SK-N-SH treated with all-trans-retinoic acid at 6 μM for 48 hours (cell line): Measurements from ENCODE around the gene NOX1.
"Not testable (repeated sequence)": the region's sequence is repeated elsewhere in the genome, so short reads cannot be mapped to it uniquely, and the experiment has no call there.

Experiments used
- ATAC-seq: fragments of 200-7000 bp; cut with Tn5 transposase; 3 replicates; pipeline ENCODE4 v1.9.1; 2020; ENCODE audit warnings: mild to moderate bottlenecking, moderate library complexity
- RARB ChIP-seq: fragments of 250-450 bp; sonication (Bioruptor Pico); IDR thresholded peaks from 2 replicates; pipeline ENCODE4 v1.8.0; 2021; ENCODE audit warnings: mild to moderate bottlenecking, moderate library complexity
- TCF4 ChIP-seq: fragments of 250-450 bp; sonication (Bioruptor Pico); IDR thresholded peaks from 2 replicates; pipeline ENCODE4 v1.8.0; 2021; ENCODE audit warnings: mild to moderate bottlenecking, moderate library complexity, borderline replicate concordance
- ZNF70 ChIP-seq: fragments of 450-650 bp; formaldehyde crosslinking; IDR thresholded peaks from 2 replicates; pipeline ENCODE4 v1.5.0; 2020; ENCODE audit warnings: mild to moderate bottlenecking, moderate library complexity
- ZNF8 ChIP-seq: fragments of 450-650 bp; formaldehyde crosslinking; IDR thresholded peaks from 2 replicates; pipeline ENCODE4 v1.5.0; 2020; ENCODE audit warnings: mild to moderate bottlenecking, moderate library complexity

NOX1 gene

GRCh38 chrX:100797359-100797758, 76.8 kb downstream of the NOX1 start:
- ATAC-seq: no peak
- no peak for TF ChIP-seq ZNF8 (CRISPR knock-in tag)
- TF ChIP-seq RARB (CRISPR knock-in tag): no peak
- no peak for TF ChIP-seq ZNF70 (CRISPR knock-in tag)
- TF ChIP-seq TCF4 (CRISPR knock-in tag): no peak

- ATAC-seq: not testable (repeated sequence)
Observed at GRCh38 chrX:100796371-100796770, 77.8 kb downstream of the NOX1 start.
